Measurements from ENCODE around the gene SEC11C.
"Not testable (repeated sequence)": the region's sequence is repeated elsewhere in the genome, so short reads cannot be mapped to it uniquely, and the experiment has no call there.

Gene SEC11C

DNA sequence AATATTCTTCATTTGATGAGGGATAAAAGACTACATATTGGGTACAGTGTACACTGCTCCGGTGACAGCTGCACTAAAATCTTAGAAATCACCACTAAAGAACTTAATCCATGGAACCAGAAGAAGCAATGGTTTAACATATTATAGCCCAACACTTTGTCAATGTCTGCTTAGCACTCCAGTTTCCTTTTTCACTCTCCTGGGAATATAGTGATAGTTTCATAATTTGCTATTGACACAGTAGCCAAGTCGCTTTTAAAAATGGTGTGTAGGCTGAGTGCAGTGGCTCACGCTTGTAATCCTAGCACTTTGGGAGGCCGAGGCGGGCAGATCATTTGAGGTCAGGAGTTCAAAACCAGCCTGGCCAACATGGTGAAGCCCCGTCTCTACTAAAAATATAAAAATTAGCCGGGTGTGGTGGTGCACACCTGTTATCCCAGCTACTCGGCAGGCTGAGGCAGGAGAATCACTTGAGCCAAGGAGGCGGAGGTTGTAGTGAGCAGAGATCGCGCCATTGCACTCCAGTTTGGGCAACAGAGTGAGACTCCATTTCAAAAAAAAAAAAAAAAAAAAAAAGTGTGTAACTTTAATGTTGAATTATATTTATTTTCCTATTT is 3.2 kb downstream of the SEC11C start:
- H3K4me3 ChIP-seq (ENCODE audit: low read length); DNase-seq (ENCODE audit: low read depth, low spot score): not testable (repeated sequence)

DNA sequence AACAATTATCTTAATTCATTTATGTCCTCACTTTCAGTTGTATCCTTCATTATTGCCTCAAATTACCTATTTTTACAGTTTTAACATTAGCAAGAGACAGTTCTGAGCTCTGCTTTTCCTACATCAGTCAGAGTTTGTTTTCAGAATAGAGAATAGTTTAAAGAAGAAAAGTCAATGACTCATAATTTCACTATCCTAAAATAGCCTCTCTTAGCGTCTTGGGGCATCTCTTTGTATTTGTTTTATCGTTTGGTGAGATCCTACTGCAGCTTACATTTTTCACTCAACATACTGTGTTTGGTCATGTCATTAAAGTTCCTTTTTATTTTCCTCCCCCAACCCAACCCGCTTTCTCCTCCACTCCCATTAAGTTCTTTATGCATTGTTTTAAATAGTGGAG is 3.8 kb downstream of the SEC11C start:
- no peak for DNase-seq (ENCODE audit: low read depth, low spot score)

DNA sequence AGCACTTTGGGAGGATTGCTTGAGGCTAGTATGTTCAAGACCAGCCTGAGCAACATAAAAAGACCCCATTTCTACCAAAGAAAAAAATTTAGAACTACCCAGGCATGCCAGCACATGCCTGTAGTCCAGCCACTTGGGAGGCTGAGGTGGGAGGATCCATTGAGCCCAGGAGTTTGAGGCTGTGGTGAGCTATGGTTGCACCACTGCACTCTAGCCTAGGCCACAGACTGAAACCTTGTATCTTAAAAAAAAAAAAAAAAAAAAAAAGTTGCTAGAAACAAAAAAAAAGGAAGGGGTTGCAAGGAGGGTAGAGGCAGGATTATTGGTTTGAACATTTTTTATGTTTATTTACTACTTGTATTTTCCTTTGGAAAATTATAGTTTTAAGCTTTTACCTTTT is 4.8 kb downstream of the SEC11C start:
- no peak overlapping the region for H3K4me3 ChIP-seq (ENCODE audit: low read length)
- DNase-seq (ENCODE audit: low read depth, low spot score): no peak

More for the DNA sequence above, 3.8 kb downstream of the SEC11C start:
- no peak overlapping the region for H3K4me3 ChIP-seq (ENCODE audit: low read length)

DNA sequence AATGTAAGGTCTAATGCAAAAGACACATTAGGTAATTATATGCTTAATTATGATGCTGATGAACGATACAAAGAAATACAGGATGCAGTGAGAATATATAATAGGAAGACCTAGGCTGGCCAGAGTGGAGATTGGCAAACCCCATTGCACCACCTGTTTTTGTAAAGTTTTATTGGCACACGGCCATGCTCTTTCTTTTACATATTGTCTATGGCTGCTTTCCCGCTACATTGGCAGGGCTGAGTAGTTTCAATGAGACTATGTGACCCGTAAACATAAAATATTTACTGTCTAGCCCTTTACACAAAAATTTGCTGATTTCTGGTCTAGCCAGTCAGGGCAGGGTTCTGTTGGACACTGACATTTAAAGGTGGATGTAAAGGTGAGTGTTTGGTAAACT is 5.4 kb downstream of the SEC11C start:
- no peak for DNase-seq (ENCODE audit: low read depth, low spot score)
- H3K4me3 ChIP-seq (ENCODE audit: low read length): no peak overlapping the region

DNA sequence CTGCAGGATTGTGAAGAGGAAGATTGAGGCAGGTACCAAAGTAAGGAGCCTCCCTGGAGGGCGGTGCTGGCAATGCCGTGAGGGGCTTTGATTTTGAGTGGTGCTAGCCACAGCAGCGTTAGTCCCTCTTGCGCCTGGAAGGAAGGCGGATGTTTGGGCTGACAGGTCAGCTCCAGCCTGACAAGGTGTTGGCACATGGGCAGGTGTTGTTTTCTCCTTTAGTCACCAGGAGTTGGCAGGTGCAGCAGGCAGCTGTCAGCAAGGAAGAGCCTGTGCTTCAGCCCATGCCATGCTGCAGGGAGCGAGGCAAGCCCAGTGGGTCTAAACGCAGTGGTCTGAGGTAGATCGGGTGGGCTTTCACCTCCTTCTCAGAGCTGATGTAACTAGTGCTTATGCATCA is 8.5 kb downstream of the SEC11C start:
- DNase-seq (ENCODE audit: low read depth, low spot score): no peak
- no peak overlapping the region for H3K4me3 ChIP-seq (ENCODE audit: low read length)

DNA sequence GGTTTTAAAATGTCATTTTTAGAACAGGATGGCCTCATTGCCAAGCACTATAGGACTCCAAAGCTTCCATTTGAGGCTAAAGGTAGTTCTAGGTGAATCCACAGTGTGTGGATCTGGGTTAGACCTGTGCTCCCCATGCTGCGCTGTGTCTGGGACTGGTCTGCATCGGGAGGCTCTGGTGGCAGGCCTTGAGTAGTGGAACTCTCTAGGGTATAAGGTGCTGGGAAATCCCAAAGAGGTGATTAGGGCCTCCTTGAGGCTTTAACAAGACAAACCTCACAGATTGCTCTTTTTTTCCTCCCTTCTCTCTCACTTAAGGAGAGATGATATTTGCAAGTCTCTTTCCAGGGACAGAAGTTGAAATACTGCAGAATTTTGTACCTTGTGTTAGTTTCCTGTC is 9.3 kb downstream of the SEC11C start:
- H3K4me3 ChIP-seq (ENCODE audit: low read length): no peak overlapping the region
- DNase-seq (ENCODE audit: low read depth, low spot score): no peak

DNA sequence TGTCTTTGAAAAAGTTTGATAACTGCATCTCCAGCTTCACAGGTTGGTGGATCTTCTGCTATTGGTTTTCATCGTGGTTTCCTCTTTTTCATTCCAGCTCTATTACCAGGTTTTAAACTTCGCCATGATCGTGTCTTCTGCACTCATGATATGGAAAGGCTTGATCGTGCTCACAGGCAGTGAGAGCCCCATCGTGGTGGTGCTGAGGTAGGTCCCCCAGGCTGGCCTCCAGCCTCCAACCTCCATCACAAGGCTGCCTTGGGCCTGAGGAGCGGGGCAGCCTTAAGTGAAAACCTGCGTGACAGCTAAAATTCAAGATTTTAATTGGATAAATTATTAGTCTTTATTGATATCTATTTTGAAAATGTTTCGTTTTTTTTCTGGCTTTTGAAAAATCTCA is 9.7 kb downstream of the SEC11C start:
- DNase-seq (ENCODE audit: low read depth, low spot score): no peak
- no peak overlapping the region for H3K4me3 ChIP-seq (ENCODE audit: low read length)

DNA sequence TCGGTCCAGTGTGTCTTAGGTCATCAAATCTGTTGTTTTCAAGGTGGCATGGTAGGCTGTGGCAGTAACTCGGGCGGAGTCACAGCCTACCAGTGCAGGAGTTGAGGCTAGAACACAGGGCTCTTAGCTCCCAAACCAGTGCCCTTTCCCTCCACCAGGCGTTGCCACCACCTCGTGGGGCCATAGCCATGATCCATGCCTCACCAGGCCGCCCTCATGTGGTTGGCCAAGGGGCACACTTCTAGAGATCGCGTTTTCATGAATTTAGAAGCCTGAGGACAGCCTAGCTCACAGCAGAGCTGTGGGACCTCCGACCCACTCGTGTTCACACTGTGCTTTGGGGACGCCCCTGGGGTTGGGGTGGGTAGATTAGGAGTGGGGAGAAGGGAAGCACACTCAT is 10.6 kb downstream of the SEC11C start:
- no peak for DNase-seq (ENCODE audit: low read depth, low spot score)
- no peak overlapping the region for H3K4me3 ChIP-seq (ENCODE audit: low read length)

DNA sequence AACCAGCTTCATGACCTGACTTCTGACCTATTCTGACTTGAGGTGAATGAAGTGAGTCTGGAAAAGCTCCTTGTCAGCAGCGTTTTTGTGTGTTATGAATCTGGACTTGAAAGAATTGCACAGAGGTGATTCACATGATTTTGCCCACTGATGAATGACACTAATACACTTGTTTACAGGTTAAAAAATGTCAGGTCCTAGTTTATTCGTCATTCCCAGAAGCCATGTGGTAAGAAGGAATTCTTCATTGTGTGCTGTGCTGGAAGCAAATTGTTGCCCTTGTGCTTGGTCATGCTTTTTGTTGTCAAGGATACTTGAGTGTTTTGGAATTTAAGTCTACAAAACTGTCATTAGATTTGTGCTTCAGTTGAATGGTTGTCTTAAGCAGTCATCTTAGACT is 15.5 kb downstream of the SEC11C start:
- no peak for DNase-seq (ENCODE audit: low read depth, low spot score)
- no peak overlapping the region for H3K4me3 ChIP-seq (ENCODE audit: low read length)

DNA sequence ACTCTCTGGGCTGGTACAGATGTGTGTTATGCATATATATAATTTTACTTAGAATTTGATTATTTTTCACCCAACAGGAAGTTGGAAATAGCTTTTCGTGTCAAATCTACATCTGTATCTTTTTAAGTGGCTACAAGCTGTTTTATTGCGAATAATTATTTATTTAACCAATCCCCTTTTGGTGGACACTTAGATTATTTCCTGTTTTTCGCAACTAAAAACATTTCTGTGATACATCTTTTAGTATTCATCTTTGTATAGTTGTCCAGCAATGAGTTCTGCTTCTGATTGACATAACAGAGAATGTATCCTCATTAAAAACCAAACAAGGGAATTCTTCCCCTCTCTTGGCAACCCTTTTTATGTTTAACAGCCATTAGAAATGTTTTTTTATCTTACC is 16.6 kb downstream of the SEC11C start:
- DNase-seq (ENCODE audit: low read depth, low spot score): no peak
- no peak overlapping the region for H3K4me3 ChIP-seq (ENCODE audit: low read length)

DNA sequence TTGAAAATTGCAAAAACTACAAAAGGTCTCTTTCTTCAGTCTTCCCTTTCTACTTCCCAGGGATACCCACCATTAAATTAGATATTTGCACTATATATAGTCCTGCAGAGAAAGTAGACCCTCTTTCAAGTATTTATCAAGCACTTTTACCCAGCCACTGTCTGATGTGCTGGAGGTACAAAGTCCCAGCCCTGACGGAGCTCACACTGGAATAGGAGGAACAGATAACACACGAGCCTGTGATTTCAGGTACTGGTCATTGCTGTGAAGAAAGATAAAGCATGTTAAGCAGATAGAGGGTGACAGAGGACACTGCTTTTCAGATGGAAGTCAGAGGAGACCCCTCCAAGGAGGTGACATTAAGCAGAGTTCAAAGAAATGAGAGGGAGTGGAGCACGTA is 19.6 kb downstream of the SEC11C start:
- H3K4me3 ChIP-seq (ENCODE audit: low read length): no peak overlapping the region
- no peak for DNase-seq (ENCODE audit: low read depth, low spot score)

DNA sequence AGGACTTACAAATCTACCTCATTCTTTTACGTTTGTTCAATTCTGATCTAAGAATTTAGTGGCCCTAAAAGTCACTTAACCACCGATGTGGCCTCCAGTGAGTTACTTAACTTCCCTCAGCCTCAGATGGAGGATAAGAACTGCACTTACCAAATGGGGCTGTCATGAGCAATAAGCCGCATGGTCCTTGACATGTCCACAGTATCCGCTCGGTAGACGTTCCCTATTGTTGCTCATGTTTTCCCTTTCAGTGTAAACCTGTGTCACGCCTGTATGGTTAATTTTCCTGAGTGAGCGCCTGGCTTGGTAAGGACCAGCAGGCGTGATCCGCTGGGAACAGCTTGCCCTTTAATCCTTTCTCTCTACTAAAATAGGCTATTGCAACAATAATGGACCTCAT is 20.3 kb downstream of the SEC11C start:
- H3K4me3 ChIP-seq (ENCODE audit: low read length): no peak overlapping the region
- DNase-seq (ENCODE audit: low read depth, low spot score): no peak

DNA sequence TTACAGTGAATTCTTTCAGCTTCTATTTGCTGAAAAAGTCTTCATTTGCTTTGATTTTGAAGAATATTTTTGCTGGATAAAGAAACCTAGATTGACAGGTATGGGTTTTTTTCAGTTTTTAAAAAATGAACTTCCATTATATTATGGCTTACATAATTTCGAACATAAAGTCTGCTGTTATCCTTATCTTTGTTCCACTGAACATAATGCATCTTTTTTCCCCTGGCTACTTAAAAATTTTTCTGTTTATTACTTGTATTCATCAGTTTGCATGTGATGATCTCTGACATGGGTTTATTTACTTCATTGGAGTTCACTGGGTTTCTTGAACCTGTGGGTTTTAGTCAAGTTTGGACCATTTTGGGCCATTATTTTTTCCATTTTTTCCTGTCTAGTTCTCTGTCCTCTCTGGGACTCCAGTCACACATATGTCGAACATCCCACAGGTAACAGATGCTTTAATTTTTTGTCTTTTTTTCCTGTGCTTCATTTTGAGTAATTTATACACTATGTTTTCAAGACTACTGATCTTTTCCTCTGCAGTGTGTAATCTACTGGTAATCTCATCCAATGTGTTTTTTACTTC is 33.1 kb downstream of the SEC11C start:
- DNase-seq (ENCODE audit: low read depth, low spot score): no peak
- no peak overlapping the region for H3K4me3 ChIP-seq (ENCODE audit: low read length)

DNA sequence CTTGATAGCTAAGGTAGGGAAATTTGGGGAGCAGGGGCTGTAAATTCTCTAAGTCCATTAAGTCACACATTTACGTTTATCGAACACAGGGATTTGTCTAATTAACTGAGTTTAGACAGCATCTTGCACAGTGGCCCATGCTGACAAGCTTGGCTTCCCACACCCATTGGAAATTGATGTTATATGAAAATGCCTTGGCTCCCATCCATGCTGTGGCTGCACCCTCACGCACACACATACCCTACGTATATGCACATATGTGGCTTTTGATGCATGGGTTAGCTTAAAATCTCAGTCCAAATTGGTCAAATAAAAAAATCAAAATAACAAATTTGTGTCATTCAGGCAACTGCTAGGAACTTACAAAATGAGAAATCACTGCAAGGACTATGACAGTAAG is 37.8 kb downstream of the SEC11C start:
- no peak for DNase-seq (ENCODE audit: low read depth, low spot score)
- no peak overlapping the region for H3K4me3 ChIP-seq (ENCODE audit: low read length)

DNA sequence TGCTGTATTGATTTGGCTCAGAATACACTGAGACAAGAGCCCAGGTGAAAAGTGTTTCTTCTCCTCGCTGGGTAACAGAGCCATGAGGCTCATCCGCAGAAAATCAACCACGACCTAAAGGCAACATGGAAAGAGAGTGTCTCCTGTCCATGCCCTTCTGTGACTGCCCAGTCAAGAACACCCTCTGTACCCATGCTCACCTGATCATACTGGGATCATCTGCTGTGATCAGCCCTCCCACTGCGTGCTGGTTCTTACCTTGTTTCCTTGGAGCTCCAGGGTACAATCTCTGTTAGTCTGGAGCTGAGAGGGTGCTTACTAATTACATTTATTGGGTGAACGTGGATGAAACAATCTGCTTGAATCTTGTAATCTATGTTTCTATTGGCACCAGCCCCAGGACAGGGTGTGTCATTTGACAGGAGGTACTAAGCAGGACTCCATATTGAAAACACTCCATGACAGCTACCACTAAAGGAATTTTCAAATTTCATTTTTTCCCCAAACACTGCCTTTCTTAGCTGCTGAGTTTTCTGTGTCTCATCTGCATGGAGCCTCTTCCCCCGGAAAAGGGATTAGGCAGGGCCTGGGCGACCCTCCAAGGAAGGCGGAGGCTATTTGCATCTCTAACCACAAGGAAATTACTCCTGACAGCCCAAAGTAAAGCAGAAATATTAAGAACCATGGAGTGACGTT is 40.6 kb downstream of the SEC11C start:
- no peak for DNase-seq (ENCODE audit: low read depth, low spot score)
- no peak overlapping the region for H3K4me3 ChIP-seq (ENCODE audit: low read length)

DNA sequence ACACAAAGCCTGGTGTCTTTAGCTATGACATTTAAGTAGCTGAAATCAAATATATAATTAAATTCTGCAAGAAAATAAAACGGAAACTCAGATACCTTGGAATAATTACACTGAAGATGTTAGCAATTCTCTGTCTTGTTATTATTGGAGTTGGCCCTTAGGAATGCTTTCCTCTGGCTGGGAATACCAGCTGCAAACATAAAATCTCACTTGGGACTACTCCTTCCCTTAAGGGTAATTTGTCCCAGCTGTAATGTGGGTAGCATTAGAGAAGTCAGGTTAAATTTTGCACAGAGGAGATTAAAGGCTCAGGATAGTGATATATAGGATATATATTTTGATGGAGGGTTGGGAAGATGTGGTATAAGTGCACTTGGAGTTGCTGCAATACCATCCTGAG is 43.0 kb downstream of the SEC11C start:
- no peak overlapping the region for H3K4me3 ChIP-seq (ENCODE audit: low read length)
- DNase-seq (ENCODE audit: low read depth, low spot score): no peak

DNA sequence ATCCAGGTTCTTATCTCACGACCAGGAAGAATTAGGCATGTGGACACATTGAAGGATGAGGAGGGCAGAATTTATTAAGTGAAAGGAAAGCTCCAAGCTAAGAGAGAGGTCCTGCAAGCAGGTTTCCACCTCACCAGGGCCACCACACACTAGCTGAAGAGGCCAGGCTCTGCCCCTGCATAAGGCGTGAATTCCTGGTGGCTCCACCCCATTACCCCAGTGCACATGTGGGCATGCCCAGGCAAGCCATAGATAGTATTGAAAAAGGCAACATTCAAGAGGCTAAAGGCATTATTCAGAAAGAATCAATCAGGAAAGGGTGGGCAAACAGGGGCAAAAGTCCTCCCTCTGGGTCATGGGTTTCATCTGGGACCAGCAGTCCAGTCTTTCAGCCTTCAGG is 49.3 kb downstream of the SEC11C start:
- H3K4me3 ChIP-seq (ENCODE audit: low read length): no peak overlapping the region
- DNase-seq (ENCODE audit: low read depth, low spot score): no peak

DNA sequence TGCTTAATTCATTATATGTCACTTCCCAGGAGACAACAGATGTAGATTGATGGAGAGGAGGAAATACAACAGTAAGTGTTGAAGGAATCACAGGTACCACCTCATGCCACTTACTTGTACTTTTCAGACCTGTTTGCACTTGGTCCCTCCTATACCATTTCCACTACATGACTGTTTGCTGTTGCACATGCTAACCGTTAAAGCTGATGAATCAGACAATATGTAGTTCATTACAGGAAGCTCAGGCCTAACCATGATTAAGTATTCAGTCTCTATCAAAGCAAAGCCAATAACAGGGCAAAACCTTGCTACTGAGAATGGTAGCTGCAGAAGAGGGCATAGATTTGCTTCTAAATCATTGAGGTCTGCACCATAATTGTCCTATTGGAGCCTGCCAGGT is 50.1 kb downstream of the SEC11C start:
- DNase-seq (ENCODE audit: low read depth, low spot score): no peak
- no peak overlapping the region for H3K4me3 ChIP-seq (ENCODE audit: low read length)

DNA sequence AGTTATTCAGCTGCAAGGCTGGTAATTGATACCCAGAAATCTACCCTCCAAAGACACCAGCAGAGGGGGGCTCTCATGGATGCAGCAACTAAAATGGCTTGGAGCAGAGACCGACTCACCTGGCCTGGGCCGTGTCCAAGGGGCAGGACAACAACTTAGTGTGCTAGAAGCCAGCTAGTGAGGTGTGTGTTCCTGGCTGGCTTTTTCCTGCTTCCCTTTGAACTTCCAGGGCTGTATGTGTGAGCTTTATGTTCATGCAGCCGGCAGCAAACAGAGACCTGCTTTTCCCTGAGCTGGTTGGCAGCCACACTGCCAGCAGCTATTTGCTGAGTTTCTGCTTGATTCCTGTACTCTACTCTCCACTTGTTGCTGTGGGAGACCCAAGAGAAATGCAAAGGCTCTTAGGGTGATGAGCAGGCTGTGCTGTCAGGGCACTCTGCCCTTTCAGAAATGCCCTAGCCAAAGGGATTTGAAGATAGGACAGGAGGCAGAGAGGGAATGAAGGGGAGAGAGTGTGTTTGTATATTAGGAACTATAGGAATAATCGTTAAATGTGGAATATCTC is 56.6 kb downstream of the SEC11C start:
- no peak overlapping the region for H3K4me3 ChIP-seq (ENCODE audit: low read length)
- DNase-seq (ENCODE audit: low read depth, low spot score): no peak

DNA sequence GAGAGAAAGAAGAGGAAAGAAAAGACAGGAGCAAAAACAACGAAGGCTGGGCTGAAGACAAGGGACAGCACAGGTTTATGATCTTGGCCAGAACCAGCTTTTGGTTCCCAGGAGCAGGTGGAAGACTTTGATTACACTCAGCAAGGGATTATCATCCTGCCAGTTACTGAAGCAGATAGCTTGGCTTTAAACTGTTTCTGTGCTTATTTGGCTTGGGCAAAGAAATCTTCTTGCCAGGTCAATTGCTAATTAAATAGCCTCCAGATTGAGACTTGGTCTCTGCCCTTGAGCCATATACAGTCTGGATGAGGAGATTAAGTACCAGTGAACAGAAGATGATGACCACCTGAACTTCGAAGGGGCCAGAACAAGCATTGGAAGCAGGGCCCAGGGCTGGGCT is 58.0 kb downstream of the SEC11C start:
- no peak for DNase-seq (ENCODE audit: low read depth, low spot score)
- H3K4me3 ChIP-seq (ENCODE audit: low read length): no peak overlapping the region

DNA sequence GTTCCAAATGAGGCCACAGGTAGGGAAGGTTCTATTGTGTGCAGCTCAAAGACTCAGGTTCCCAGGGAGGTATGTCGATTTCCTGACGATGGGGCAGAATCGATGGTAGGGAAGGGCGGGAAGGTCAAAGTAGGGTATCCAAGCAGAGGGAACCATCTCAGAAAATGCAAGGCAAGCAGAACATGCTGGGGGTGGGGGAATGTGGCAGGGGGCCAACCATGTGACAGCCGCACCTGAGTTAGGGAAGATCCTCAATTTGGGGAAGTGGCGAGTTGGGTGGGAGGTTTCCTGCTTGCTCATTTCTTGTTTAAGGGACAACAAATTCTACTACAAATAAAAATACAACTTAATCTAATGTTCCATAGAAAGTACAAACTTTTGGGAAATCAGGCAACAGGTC is 58.5 kb downstream of the SEC11C start:
- no peak overlapping the region for H3K4me3 ChIP-seq (ENCODE audit: low read length)
- no peak for DNase-seq (ENCODE audit: low read depth, low spot score)
